Endothelial cell (in vitro differentiated cells): ENCODE results near the gene NPHP4. TPM values are rescaled to one million over a fixed set of nuclear protein-coding genes. Genes with fewer than 3 reads are reported as not detected.

Source experiments
- DNase-seq: peaks from one replicate; pipeline ENCODE4 v3.0.0; 2021; ENCODE audit warnings: low spot score
- H3K27ac Mint-ChIP-seq: one replicate; pipeline ENCODE4 v1.8.0; 2021; ENCODE audit warnings: mixed read lengths, inconsistent platforms; ENCODE audit not compliant: unreplicated experiment
- H3K27me3 Mint-ChIP-seq: one replicate; pipeline ENCODE4 v1.8.0; 2021; ENCODE audit warnings: mild to moderate bottlenecking, moderate library complexity, mixed read lengths, inconsistent platforms; ENCODE audit not compliant: unreplicated experiment
- H3K36me3 Mint-ChIP-seq: one replicate; pipeline ENCODE4 v1.8.0; 2021; ENCODE audit warnings: mild to moderate bottlenecking, low read depth, mixed read lengths, inconsistent platforms; ENCODE audit not compliant: unreplicated experiment
- H3K4me1 Mint-ChIP-seq: one replicate; pipeline ENCODE4 v1.8.0; 2021; ENCODE audit warnings: mild to moderate bottlenecking, mixed read lengths, inconsistent platforms; ENCODE audit not compliant: unreplicated experiment
- H3K4me3 Mint-ChIP-seq: one replicate; pipeline ENCODE4 v1.8.0; 2021; ENCODE audit warnings: mild to moderate bottlenecking, mixed read lengths, inconsistent platforms; ENCODE audit not compliant: unreplicated experiment
- H3K9me3 Mint-ChIP-seq: one replicate; pipeline ENCODE4 v1.8.0; 2021; ENCODE audit warnings: mixed read lengths, inconsistent platforms; ENCODE audit not compliant: unreplicated experiment
- CTCF ChIP-seq: fragments of 200-600 bp; sonication (generic); IDR thresholded peaks from one replicate; pipeline ENCODE4 v1.5.0; 2021; ENCODE audit warnings: antibody characterized with exemption; ENCODE audit not compliant: unreplicated experiment
- total RNA-seq: library from RNA; stranded (reverse); fragmentation: NEBNext Ultra II Directional; extraction: Animal tissue kit (Norgen Biotek cat#: 25700); gene quantifications from one replicate; pipeline ENCODE4 v1.2.1, GENCODE V29; 2021; ENCODE audit not compliant: unreplicated experiment

NPHP4 gene
- total RNA-seq, 1 donor from 2014 or later: 15.3 TPM

- H3K36me3 Mint-ChIP-seq: peaks cover 17% of the 10 kb centered on the region
- H3K4me1 Mint-ChIP-seq: peaks cover 26% of the 10 kb centered on the region
- DNase-seq: no peak
- H3K27ac Mint-ChIP-seq: no peak overlapping the region
- no peak overlapping the region for H3K4me3 Mint-ChIP-seq
- peaks cover 16% of the 10 kb centered on the region for H3K27me3 Mint-ChIP-seq
- H3K9me3 Mint-ChIP-seq: no peaks in the 10 kb centered on the region
- TF ChIP-seq CTCF: no peak
Observed at GRCh38 chr1:5889901-5890300, 102.3 kb downstream of the NPHP4 start.

DNA sequence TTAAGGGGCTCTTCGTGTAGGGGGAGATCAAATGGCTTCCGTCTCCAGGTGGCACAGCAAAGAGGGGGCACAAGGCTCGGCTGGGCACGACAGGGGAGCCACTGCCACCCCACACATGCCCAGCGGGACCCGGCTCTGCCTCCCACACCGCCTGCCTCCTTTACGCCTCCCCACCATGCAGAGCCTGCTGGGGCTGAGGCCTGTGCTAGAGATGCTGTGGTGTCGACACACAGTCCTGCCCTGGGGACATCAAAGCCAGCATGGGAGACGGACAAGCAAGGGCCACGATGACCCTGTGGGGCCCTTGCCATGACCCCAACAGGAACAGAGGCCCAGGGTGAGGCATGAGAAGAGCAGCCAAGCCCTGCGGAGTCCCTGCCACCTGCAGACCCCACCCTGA lies 102.8 kb downstream of the NPHP4 start:
- Mint-ChIP-seq H3K9me3 (no peaks in the 10 kb centered on the region), H3K36me3 (peaks cover 20% of the 10 kb centered on the region), H3K27ac (no peak overlapping the region), H3K4me1 (peaks cover 26% of the 10 kb centered on the region), H3K27me3 (peaks cover 15% of the 10 kb centered on the region), H3K4me3 (no peak overlapping the region)
- no peak for TF ChIP-seq CTCF
- DNase-seq: no peak

DNA sequence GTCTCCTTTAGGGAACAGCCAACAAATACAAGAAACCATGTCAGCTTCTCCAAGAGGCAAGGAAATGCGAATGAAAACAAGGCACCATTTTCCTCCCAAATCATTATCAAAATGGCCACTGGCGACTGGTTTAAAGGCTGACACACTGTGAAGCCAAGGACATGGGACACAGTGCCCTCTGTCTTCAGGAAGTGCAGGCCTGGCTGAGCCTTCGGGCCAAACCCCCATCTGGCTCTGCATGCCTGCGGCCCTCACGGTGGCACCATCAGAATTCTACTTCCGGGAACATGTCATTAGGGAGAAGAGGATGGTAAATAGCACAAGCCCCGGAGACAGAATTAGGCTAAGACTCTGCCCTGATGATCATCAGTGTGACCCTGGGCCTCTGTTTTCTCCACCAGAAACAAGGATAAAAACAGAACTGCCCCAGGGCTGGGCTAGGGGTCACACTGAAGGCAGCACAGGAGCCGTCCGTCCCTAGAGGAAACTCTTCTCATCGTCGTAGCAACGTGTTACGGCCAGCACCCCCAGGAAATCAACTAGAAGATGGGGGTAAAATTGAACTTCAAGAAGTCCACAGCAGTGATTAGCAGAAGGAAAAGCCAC lies 103.5 kb downstream of the NPHP4 start:
- H3K36me3 Mint-ChIP-seq: peaks cover 20% of the 10 kb centered on the region
- TF ChIP-seq CTCF: no peak
- H3K4me1 Mint-ChIP-seq: peaks cover 26% of the 10 kb centered on the region
- DNase-seq: no peak
- peaks cover 15% of the 10 kb centered on the region for H3K27me3 Mint-ChIP-seq
- no peaks in the 10 kb centered on the region for H3K9me3 Mint-ChIP-seq
- H3K4me3 Mint-ChIP-seq: no peak overlapping the region
- H3K27ac Mint-ChIP-seq: no peak overlapping the region

- Mint-ChIP-seq H3K9me3 (no peaks in the 10 kb centered on the region), H3K27ac (no peak overlapping the region), H3K36me3 (peaks cover 21% of the 10 kb centered on the region), H3K27me3 (peaks cover 12% of the 10 kb centered on the region), H3K4me3 (no peak overlapping the region), H3K4me1 (peaks cover 26% of the 10 kb centered on the region)
- no peak for DNase-seq
- TF ChIP-seq CTCF: no peak
Observed at GRCh38 chr1:5887971-5888361, 104.3 kb downstream of the NPHP4 start.

DNA sequence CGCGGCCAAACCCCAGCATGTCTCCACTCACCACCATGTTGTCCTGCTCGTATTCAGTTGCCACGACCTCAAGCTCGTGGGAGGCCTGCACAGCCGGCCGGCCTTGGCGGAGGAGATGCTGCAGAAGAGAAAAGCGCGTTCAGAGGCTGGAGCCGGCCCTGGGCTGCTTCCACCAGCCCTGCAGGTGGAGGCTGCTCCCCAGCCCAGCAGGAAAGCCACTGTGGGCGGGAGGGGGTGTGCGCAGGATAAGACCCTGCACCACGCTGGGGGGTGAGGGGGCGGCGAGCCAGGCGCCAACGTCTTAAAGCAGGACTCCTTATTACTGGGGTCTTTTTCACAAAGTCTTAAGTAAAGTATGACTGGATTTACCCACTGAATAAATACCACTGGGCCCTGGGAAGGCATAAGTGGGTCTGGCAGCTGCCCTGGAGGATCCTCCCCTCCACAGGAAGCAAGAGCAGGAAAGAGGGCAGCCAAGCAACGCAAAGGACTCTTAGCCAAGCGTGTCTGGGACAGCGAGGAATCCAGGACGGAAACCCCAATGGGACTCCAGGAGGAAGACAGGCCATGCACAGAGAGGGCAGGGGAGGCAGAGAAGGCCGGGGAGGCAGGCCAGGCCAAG lies 104.8 kb downstream of the NPHP4 start:
- peaks cover 26% of the 10 kb centered on the region for H3K4me1 Mint-ChIP-seq

More for the DNA sequence above, 104.8 kb downstream of the NPHP4 start:
- no peak for TF ChIP-seq CTCF
- peaks cover 16% of the 10 kb centered on the region for H3K36me3 Mint-ChIP-seq
- peak; percentile 25 for DNase-seq
- peaks cover 8% of the 10 kb centered on the region for H3K27me3 Mint-ChIP-seq
- H3K27ac Mint-ChIP-seq: no peak overlapping the region
- no peaks in the 10 kb centered on the region for H3K9me3 Mint-ChIP-seq
- no peak overlapping the region for H3K4me3 Mint-ChIP-seq
